Measurements from ENCODE around the gene DMRTA2. TPM values are rescaled to one million over a fixed set of nuclear protein-coding genes. Genes with fewer than 3 reads are reported as not detected.

DMRTA2 gene
- total and polyA plus RNA-seq, 2 of the 4 experiments (the other 2 are of a cell fraction) = 0.02 TPM; not detected in 1

GRCh38 chr1:50430010-50430405 lies 6.8 kb upstream of the DMRTA2 start:
- H3K23ac ChIP-seq (ENCODE audit: low read depth, low read length) = no peak overlapping the region
- H2BK5ac ChIP-seq (ENCODE audit: low read depth, low read length, poor library complexity, severe bottlenecking) = no peak overlapping the region
- intact Hi-C loops (cut with micrococcal nuclease) = no loop called here
- H3K9me3 ChIP-seq (ENCODE audit: control insufficient read depth, insufficient read depth, low read length) = peaks cover 9% of the 10 kb centered on the region
- H4K8ac ChIP-seq (ENCODE audit: low read depth in 2 of 2, low read length in 2 of 2) = no peak overlapping the region
- H2BK15ac ChIP-seq (ENCODE audit: low read depth, low read length) = no peak overlapping the region
- in situ Hi-C loops (cut with MboI; ENCODE audit: low sequenced_read_pairs) = no loop called here
- no TSS peak for BruUV-seq (replicated peaks)
- H4K5ac ChIP-seq (ENCODE audit: low read depth, low read length) = no peak overlapping the region
- H3K4me2 ChIP-seq (ENCODE audit: low read depth, low read length) = peak overlapping the region; percentile 71
- H3K14ac ChIP-seq (replicated peaks; ENCODE audit: low read depth, low read length) = no peak overlapping the region
- TF ChIP-seq RFX5 (IDR thresholded peaks at IDR 0.05; ENCODE audit: low read depth, low read length) (no peak), MAZ (IDR thresholded peaks at IDR 0.05; ENCODE audit: borderline replicate concordance, low read depth, low read length) (no peak), NFE2L2 (IDR thresholded peaks at IDR 0.05; ENCODE audit: low read depth, low read length) (no peak), FOS (IDR thresholded peaks at IDR 0.05; ENCODE audit: low read depth, low read length) (no peak), CTCF (conservative IDR thresholded peaks at IDR 0.05; ENCODE audit: low read depth, low read length) (no peak), RCOR1 (IDR thresholded peaks at IDR 0.05; ENCODE audit: insufficient replicate concordance, low read length) (no peak), ELK1 (IDR thresholded peaks at IDR 0.05; ENCODE audit: borderline replicate concordance, low read depth, low read length) (no peak), RAD21 (IDR thresholded peaks at IDR 0.05; ENCODE audit: low read length) (no peak), MXI1 (IDR thresholded peaks at IDR 0.05; ENCODE audit: borderline replicate concordance, low read depth, low read length) (no peak), BHLHE40 (IDR thresholded peaks at IDR 0.05; ENCODE audit: low read depth, low read length) (no peak)
- TF ChIP-seq, protein P1, sequence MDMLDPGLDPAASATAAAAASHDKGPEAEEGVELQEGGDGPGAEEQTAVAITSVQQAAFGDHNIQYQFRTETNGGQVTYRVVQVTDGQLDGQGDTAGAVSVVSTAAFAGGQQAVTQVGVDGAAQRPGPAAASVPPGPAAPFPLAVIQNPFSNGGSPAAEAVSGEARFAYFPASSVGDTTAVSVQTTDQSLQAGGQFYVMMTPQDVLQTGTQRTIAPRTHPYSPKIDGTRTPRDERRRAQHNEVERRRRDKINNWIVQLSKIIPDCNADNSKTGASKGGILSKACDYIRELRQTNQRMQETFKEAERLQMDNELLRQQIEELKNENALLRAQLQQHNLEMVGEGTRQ (IDR thresholded peaks at IDR 0.05; ENCODE audit: low read depth, low read length) = no peak
- peaks cover 67% of the 10 kb centered on the region for H3K27me3 ChIP-seq (ENCODE audit: control insufficient read depth, insufficient read depth, low read length)
- POLR2A ChIA-PET (ENCODE audit: unreplicated experiment) = no interaction called here
- 0 out of 2 replicates have a peak, but pooled peaks cover 20% of the 10 kb centered on the region for H4K20me1 ChIP-seq (ENCODE audit: insufficient read depth, low read length)
- no peaks in the 10 kb centered on the region for H3K79me1 ChIP-seq (ENCODE audit: low read depth in 1 of 2, low read length in 2 of 2)
- H4K91ac ChIP-seq (ENCODE audit: insufficient read depth, low read depth, low read length) = no peak overlapping the region
- no peak overlapping the region for H3K27ac ChIP-seq (ENCODE audit: insufficient read depth, low read length)
- H3K9me1 ChIP-seq (ENCODE audit: insufficient read depth, low read length) = peaks cover 12% of the 10 kb centered on the region
- no CpG with 5 or more reads among the region's 5 CpGs for WGBS, 2 experiments (ENCODE audit: extremely low coverage in 2 of 2, insufficient read length in 1 of 2)
- H3K9ac ChIP-seq (ENCODE audit: low read depth, low read length) = no peak overlapping the region
- ATAC-seq (ENCODE audit: low read depth) (no peak), DNase-seq (no peak)
- no peak overlapping the region for H3K18ac ChIP-seq (ENCODE audit: low read depth, low read length)
- no peak overlapping the region for H3K4me3 ChIP-seq (ENCODE audit: insufficient read depth, low read depth, low read length)
- H2AK5ac ChIP-seq (ENCODE audit: low read depth, low read length) = no peak overlapping the region
- H3K4me1 ChIP-seq (ENCODE audit: control insufficient read depth, insufficient read depth, low read length) = peaks cover 3% of the 10 kb centered on the region; the same call in 1 of the 2 replicates
- H2AK9ac ChIP-seq (replicated peaks; ENCODE audit: low read depth, low read length, poor library complexity) = no peak overlapping the region
- CTCF ChIA-PET = interaction anchor here (0.8 to 1.1 kb wide), 2 partner anchors 9 to 18 kb away, joined by 3 to 9 read pairs; no protein-coding TSS in a partner anchor
- no peak overlapping the region for H2BK20ac ChIP-seq (ENCODE audit: low read depth, low read length)
- no peak overlapping the region for H3K4ac ChIP-seq (ENCODE audit: low read depth, low read length)
- dilution Hi-C loops (cut with HindIII; ENCODE audit: low sequenced_read_pairs, unreplicated experiment) = no loop called here
- H2AFZ ChIP-seq (replicated peaks; ENCODE audit: low read length, poor library complexity) = no peak overlapping the region
- no peaks in the 10 kb centered on the region for H3K36me3 ChIP-seq (ENCODE audit: control insufficient read depth, insufficient read depth, low read length)
- no peak overlapping the region for H3K56ac ChIP-seq (ENCODE audit: extremely low read depth, insufficient read depth, low read length)
- no peak overlapping the region for H2BK120ac ChIP-seq (ENCODE audit: low read depth, low read length)

All from IMR-90 (cell line).